BLaER1 (cell line): ENCODE data around the gene GIN1.
"Not testable (repeated sequence)": the region's sequence is repeated elsewhere in the genome, so short reads cannot be mapped to it uniquely, and the experiment has no call there.

Experiments
- H3K27ac ChIP-seq: shearing (Covaris generic); formaldehyde crosslinking; 2 replicates; pipeline ENCODE4 v1.8.1; 2022
- H3K27me3 ChIP-seq: shearing (Covaris generic); formaldehyde crosslinking; 2 replicates; pipeline ENCODE4 v1.8.1; 2022
- H3K36me3 ChIP-seq: shearing (Covaris generic); formaldehyde crosslinking; 2 replicates; pipeline ENCODE4 v1.8.1; 2022
- H3K4me1 ChIP-seq: shearing (Covaris generic); formaldehyde crosslinking; 2 replicates; pipeline ENCODE4 v1.8.1; 2022
- H3K4me2 ChIP-seq: shearing (Covaris generic); formaldehyde crosslinking; 2 replicates; pipeline ENCODE4 v1.8.1; 2022
- H3K4me3 ChIP-seq: shearing (Covaris generic); formaldehyde crosslinking; 2 replicates; pipeline ENCODE4 v1.8.1; 2022
- H3K9ac ChIP-seq: shearing (Covaris generic); formaldehyde crosslinking; 2 replicates; pipeline ENCODE4 v1.8.1; 2022
- H3K9me3 ChIP-seq: shearing (Covaris generic); formaldehyde crosslinking; 2 replicates; pipeline ENCODE4 v1.8.1; 2022
- H4K20me1 ChIP-seq: shearing (Covaris generic); formaldehyde crosslinking; 2 replicates; pipeline ENCODE4 v1.8.1; 2022
- Cebpa-rat ChIP-seq: shearing (Covaris generic); IDR thresholded peaks from 2 replicates; pipeline ENCODE4 v1.8.1; 2022

Gene GIN1, protein sequence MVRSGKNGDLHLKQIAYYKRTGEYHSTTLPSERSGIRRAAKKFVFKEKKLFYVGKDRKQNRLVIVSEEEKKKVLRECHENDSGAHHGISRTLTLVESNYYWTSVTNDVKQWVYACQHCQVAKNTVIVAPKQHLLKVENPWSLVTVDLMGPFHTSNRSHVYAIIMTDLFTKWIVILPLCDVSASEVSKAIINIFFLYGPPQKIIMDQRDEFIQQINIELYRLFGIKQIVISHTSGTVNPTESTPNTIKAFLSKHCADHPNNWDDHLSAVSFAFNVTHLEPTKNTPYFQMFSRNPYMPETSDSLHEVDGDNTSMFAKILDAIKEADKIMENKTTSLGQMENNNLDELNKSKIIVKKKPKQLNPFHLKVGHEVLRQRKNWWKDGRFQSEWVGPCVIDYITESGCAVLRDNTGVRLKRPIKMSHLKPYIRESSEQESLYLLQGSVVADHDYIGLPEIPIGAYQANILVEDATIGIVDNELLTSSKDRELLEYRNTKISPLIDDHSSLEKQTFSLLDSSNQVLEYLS

DNA sequence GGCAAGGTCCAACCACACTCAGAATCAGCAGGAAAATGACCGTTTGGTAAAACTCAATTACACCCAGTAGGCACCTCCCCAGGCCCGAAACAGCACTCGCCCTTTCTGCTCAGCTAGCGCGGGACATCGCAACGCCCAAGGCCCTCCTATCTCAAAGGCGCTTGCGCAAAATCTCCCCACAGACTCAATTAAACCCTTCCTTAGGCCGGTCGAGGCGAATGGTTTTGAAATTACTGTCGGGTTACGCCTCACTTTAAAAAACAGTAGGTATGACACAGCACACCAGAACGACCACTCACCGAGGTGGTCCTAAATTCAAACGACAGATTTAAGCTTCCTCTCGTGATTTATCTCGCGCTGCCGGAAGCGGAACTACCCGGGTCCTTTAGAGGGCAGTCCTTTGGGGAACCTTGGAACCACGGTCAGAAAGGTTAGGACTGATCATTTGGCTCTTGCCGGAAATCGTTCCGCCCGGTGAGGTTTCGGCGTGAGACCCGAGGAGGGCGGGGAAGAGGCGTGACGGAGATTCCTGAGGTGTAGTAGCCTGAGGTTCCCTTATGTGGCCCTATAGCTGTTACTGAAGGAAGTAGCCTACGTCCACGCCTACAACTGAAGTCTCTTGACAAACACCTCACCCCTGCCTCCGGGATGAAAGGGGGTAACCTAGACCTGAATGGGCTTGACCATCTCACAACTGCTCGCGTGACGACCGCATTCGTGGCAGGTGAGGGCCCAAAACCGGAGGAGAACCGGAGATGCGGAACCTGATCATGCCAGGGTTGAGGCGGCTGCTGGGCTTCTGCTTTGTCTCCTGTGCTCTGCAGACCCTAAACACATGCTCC is at the start of gene GIN1, which contains the start of gene PPIP5K2:
Gene GIN1 (minus strand): TSS at position 374 of the 842 bp plus-strand sequence. CDS start 11,431 bp downstream, outside the sequence.
Gene PPIP5K2 (plus strand): TSS at position 537 of the 842 bp plus-strand sequence. CDS start 9,289 bp downstream, outside the sequence.
- Histone ChIP-seq H3K27ac (peak within 1 kb of the TSS; percentile 91), H3K27me3 (no peaks in the 10 kb centered on the region), H3K4me2 (peak within 1 kb of the TSS; percentile 92), H3K9me3 (no peaks in the 10 kb centered on the region), H3K9ac (peak within 1 kb of the TSS; percentile 92), H4K20me1 (peaks cover 6% of the 10 kb centered on the region; the same call in 1 of the 2 replicates), H3K4me3 (peak within 1 kb of the TSS; percentile 87), H3K4me1 (peaks cover 37% of the 10 kb centered on the region), H3K36me3 (peaks cover 8% of the 10 kb centered on the region; the same call in 1 of the 2 replicates)
- peak; percentile 63; the same call in 1 of the 2 replicates for TF ChIP-seq Cebpa-rat

DNA sequence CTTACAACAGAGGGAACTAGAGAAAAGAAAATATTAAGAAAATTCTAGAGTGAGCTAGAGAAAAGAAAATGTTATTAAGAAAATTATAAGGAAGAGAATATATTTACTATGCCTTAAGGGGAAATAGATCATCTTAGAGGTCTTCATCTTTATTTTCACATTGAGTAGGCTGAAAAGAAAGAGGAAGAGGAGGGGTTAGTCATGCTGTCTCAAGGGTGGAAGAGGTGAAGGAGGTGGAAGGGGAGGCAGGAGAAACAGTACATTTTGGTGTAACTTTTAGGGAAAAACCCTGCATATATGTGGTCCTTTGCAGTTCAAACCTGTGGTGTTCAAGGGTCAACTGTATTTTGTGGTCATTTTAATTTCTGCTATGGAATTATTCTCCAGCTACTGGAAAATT is 46.8 kb upstream of the GIN1 start:
- TF ChIP-seq Cebpa-rat = no peak
- peaks cover 34% of the 10 kb centered on the region for H3K36me3 ChIP-seq
- H3K27me3 ChIP-seq = no peaks in the 10 kb centered on the region
- H3K4me1 ChIP-seq = no peaks in the 10 kb centered on the region
- no peak overlapping the region for H3K4me3 ChIP-seq
- no peak overlapping the region for H3K27ac ChIP-seq
- no peaks in the 10 kb centered on the region for H3K9me3 ChIP-seq
- H3K9ac ChIP-seq = no peak overlapping the region
- H4K20me1 ChIP-seq = no peaks in the 10 kb centered on the region
- H3K4me2 ChIP-seq = no peak overlapping the region

DNA sequence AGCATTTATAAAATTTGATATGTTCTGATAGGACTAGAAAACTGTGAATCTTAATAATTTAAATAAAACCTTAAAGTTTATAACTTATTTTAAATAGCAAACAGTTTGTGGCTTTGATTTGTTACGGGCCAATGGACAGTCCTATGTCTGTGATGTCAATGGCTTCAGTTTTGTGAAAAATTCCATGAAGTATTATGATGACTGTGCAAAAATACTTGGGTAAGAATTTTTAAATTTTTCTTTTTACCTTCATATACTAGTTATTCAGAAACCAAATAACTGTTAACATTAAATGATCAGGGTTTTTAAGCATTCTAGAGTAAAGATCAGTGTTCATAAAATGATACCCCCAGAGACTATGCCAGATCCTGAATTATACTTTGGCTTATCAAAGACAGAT is 31.2 kb upstream of the GIN1 start:
- Histone ChIP-seq H3K4me2 (no peak overlapping the region), H3K36me3 (peaks cover 14% of the 10 kb centered on the region; the same call in 1 of the 2 replicates), H4K20me1 (no peaks in the 10 kb centered on the region), H3K27ac (no peak overlapping the region), H3K27me3 (no peaks in the 10 kb centered on the region), H3K4me1 (no peaks in the 10 kb centered on the region), H3K9ac (no peak overlapping the region), H3K9me3 (no peaks in the 10 kb centered on the region), H3K4me3 (no peak overlapping the region)
- no peak for TF ChIP-seq Cebpa-rat

GRCh38 chr5:103148213-103148612 is 28.3 kb upstream of the GIN1 start:
- TF ChIP-seq Cebpa-rat = no peak

GRCh38 chr5:103145196-103145595 is 25.3 kb upstream of the GIN1 start:
- Histone ChIP-seq H3K36me3 (peaks cover 22% of the 10 kb centered on the region), H3K9me3 (peaks cover 8% of the 10 kb centered on the region; the same call in 1 of the 2 replicates), H3K4me3 (no peak overlapping the region), H3K4me1 (no peaks in the 10 kb centered on the region), H3K4me2 (no peak overlapping the region), H3K27me3 (no peaks in the 10 kb centered on the region), H4K20me1 (no peaks in the 10 kb centered on the region), H3K9ac (no peak overlapping the region), H3K27ac (no peak overlapping the region)
- TF ChIP-seq Cebpa-rat = no peak

More at GRCh38 chr5:103148213-103148612, 28.3 kb upstream of the GIN1 start:
- H3K4me3 ChIP-seq = no peak overlapping the region
- H3K9me3 ChIP-seq = no peaks in the 10 kb centered on the region
- no peaks in the 10 kb centered on the region for H4K20me1 ChIP-seq
- no peak overlapping the region for H3K9ac ChIP-seq
- no peaks in the 10 kb centered on the region for H3K4me1 ChIP-seq
- no peaks in the 10 kb centered on the region for H3K27me3 ChIP-seq
- no peak overlapping the region for H3K4me2 ChIP-seq
- H3K27ac ChIP-seq = no peak overlapping the region
- H3K36me3 ChIP-seq = peaks cover 5% of the 10 kb centered on the region; the same call in 1 of the 2 replicates

GRCh38 chr5:103142132-103142531 is 22.2 kb upstream of the GIN1 start:
- not testable (repeated sequence) for H3K4me3 ChIP-seq, H3K9ac ChIP-seq, H3K27ac ChIP-seq, H4K20me1 ChIP-seq, H3K27me3 ChIP-seq, H3K9me3 ChIP-seq, H3K4me1 ChIP-seq, H3K4me2 ChIP-seq
- peaks cover 38% of the 10 kb centered on the region for H3K36me3 ChIP-seq

DNA sequence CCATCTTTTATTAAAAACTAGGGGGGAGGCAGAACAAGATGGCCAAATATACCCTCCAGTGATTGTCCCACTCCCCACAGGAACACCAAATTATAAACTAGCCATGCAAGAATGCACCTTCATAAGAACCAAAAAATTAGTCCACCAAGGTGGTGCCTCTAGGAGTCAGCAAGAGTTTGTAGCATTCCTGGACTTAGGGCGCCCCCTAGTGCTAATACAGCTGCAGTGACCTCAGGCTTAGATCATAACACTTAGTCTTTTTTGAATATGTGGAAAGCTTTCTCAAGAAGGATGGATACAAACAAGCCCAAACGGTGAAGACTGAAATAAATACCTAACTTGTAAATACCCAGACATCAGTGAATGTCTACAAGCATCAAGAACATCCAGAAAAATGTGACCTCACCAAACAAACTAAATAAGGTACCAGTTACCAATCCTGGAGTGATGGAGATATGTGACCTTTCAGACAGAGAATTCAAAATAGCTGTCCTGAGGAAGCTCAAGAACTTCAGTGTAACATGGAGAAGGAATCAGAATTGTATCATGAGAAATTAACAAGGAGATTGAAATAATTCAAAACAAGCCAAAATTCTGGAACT is 19.4 kb upstream of the GIN1 start:
- H3K9ac ChIP-seq = no peak overlapping the region
- no peak for TF ChIP-seq Cebpa-rat
- H3K27me3 ChIP-seq = no peaks in the 10 kb centered on the region
- H3K4me2 ChIP-seq = no peak overlapping the region
- H3K4me1 ChIP-seq = no peaks in the 10 kb centered on the region
- H3K27ac ChIP-seq = no peak overlapping the region
- H3K9me3 ChIP-seq = peaks cover 8% of the 10 kb centered on the region; the same call in 1 of the 2 replicates
- peaks cover 55% of the 10 kb centered on the region for H3K36me3 ChIP-seq
- H3K4me3 ChIP-seq = no peak overlapping the region
- H4K20me1 ChIP-seq = no peaks in the 10 kb centered on the region

GRCh38 chr5:103138202-103138690 is 18.3 kb upstream of the GIN1 start:
- TF ChIP-seq Cebpa-rat = no peak
- no peak overlapping the region for H3K9ac ChIP-seq
- no peak overlapping the region for H3K27ac ChIP-seq
- H3K27me3 ChIP-seq = no peaks in the 10 kb centered on the region
- H4K20me1 ChIP-seq = no peaks in the 10 kb centered on the region
- H3K4me3 ChIP-seq = no peak overlapping the region
- peaks cover 55% of the 10 kb centered on the region for H3K36me3 ChIP-seq
- no peak overlapping the region for H3K4me2 ChIP-seq
- no peaks in the 10 kb centered on the region for H3K4me1 ChIP-seq
- H3K9me3 ChIP-seq = peaks cover 8% of the 10 kb centered on the region; the same call in 1 of the 2 replicates

GRCh38 chr5:103135461-103135860 is 15.5 kb upstream of the GIN1 start:
- H4K20me1 ChIP-seq = peaks cover 14% of the 10 kb centered on the region; the same call in 1 of the 2 replicates
- no peaks in the 10 kb centered on the region for H3K4me1 ChIP-seq
- no peaks in the 10 kb centered on the region for H3K9me3 ChIP-seq
- no peak for TF ChIP-seq Cebpa-rat
- H3K27me3 ChIP-seq = no peaks in the 10 kb centered on the region
- no peak overlapping the region for H3K27ac ChIP-seq
- no peak overlapping the region for H3K9ac ChIP-seq
- H3K4me3 ChIP-seq = no peak overlapping the region
- no peak overlapping the region for H3K4me2 ChIP-seq
- H3K36me3 ChIP-seq = peaks cover 45% of the 10 kb centered on the region
